ENCODE measurements around the gene CAPN10.

- TF ChIP-seq CTBP1 (IDR thresholded peaks at IDR 0.05; ENCODE audit: borderline replicate concordance) = no peak
- TF ChIP-seq TARDBP (IDR thresholded peaks at IDR 0.05) = no peak
- no peak for TF ChIP-seq FOXM1 (IDR thresholded peaks at IDR 0.05; ENCODE audit: borderline replicate concordance)
- no peak for TF ChIP-seq HDGF (IDR thresholded peaks at IDR 0.05; ENCODE audit: borderline replicate concordance)
- no peak for TF ChIP-seq ARNT (IDR thresholded peaks at IDR 0.05)
Observed at GRCh38 chr2:240601831-240602160, 15.3 kb downstream of the CAPN10 start.
